ENCODE measurements around the gene FOXO3. TPM values are rescaled to one million over a fixed set of nuclear protein-coding genes. Genes with fewer than 3 reads are reported as not detected.

FOXO3 gene
- total RNA-seq, 1 donor from 2014 or later: 13.7 TPM

DNA sequence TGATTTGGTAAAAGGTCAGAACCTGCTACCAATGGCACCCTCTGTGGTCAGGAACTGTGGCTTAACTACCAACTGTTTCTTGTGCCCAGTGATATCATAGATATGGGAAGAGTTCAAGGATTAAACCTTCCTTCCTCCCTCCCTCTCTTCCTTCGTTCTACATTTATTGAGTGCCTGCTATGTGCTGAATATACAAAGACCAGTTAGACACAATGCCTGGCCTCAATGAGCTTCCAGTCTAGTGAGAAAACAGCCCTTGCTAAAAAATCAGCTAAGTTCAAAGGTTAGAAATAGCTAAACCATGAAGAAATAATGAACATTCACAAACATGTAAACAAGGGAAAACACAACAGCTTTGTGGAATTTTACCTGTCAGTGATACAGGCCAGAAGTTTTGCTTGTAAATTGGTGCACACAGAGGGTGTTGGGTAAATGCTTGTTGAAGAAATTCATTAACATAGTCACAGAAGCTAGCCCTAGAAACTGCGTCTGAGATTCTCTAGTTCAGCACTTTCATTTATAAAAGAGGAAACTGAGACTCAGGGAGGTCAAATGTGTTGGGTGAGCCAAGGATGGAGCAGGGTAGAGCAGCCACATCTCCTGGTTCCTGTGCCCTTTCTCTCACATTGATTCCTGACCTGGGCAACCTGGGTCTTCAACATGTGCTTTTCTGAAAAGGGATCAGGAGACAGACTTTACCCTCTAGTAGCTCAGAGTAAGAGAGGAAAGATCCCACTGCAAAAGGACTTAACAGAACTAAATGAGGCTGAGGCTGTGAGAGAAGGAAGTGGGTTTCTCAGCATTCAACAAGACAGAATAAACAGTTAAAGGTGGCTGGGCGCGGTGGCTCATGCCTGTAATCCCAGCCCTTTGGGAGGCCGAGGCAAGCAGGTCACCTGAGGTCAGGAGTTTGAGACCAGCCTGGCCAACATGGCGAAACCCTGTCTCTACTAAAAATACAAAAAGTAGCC lies 14.4 kb upstream of the FOXO3 start:
- Histone ChIP-seq H3K4me2 (no peak overlapping the region), H3F3A (ENCODE audit: low read depth) (no peaks in the 10 kb centered on the region), H2AFZ (replicated peaks) (no peak overlapping the region), H4K20me1 (ENCODE audit: low read depth) (no peaks in the 10 kb centered on the region), H3K9ac (no peak overlapping the region), H3K4me1 (no peaks in the 10 kb centered on the region), H3K27ac (no peak overlapping the region), H3K4me3 (no peak overlapping the region), H3K79me2 (ENCODE audit: low read depth) (no peaks in the 10 kb centered on the region), H3K36me3 (no peaks in the 10 kb centered on the region), H3K9me3 (ENCODE audit: low read depth) (no peaks in the 10 kb centered on the region), H3K27me3 (no peaks in the 10 kb centered on the region)
- TF ChIP-seq EZH2phosphoT487 (IDR thresholded peaks at IDR 0.05) (no peak), EZH2 (IDR thresholded peaks at IDR 0.05) (no peak)
- TF ChIP-seq, protein P1, sequence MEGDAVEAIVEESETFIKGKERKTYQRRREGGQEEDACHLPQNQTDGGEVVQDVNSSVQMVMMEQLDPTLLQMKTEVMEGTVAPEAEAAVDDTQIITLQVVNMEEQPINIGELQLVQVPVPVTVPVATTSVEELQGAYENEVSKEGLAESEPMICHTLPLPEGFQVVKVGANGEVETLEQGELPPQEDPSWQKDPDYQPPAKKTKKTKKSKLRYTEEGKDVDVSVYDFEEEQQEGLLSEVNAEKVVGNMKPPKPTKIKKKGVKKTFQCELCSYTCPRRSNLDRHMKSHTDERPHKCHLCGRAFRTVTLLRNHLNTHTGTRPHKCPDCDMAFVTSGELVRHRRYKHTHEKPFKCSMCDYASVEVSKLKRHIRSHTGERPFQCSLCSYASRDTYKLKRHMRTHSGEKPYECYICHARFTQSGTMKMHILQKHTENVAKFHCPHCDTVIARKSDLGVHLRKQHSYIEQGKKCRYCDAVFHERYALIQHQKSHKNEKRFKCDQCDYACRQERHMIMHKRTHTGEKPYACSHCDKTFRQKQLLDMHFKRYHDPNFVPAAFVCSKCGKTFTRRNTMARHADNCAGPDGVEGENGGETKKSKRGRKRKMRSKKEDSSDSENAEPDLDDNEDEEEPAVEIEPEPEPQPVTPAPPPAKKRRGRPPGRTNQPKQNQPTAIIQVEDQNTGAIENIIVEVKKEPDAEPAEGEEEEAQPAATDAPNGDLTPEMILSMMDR (IDR thresholded peaks at IDR 0.05): no peak
- DNase-seq (ENCODE audit: low spot score): no peak
- Mint-ChIP-seq H3K4me1 (no peaks in the 10 kb centered on the region), H3K36me3 (no peaks in the 10 kb centered on the region), H3K27ac (no peak overlapping the region), H3K27me3 (ENCODE audit: insufficient read depth, low read depth) (no peaks in the 10 kb centered on the region), H3K4me3 (no peak overlapping the region), H3K9me3 (no peaks in the 10 kb centered on the region)

DNA sequence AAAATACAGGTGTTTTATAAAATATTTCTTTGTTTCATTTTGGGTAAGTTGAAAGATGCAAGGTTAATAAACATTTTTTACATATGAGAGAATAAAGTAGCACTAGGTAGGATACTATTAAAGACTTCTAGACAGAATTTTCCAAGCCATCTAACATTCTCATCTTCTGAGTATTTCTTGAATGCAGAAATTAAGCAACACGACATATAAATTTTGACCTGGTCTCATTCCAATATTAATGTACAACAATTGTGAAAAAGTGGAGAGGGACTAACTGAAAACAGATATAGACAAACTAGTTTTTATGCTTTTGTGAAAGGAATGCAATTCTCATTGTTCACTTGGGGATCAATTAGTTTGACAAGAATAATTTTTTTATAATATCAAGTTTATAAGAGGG lies 11.5 kb upstream of the FOXO3 start:
- H3K9me3 ChIP-seq (ENCODE audit: low read depth): no peaks in the 10 kb centered on the region

DNA sequence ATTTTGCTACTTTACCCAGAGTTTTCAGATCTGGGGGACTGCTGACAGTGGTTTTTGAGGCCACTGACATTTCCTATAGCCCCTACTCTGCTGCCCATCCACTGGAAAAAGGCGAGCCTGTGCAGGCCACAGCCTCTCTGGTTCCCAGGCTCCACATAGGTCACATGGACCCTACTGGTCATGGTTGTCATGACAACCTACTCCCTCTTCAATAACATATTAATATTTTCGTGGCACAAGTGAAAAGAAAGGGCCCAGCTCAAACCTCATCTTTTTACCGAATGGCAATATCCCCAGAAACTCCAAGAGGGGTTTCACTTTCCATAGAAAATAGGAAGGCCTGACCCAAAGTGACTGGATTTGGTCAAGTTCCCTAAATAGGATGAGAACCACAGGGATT lies 11.0 kb upstream of the FOXO3 start:
- Histone ChIP-seq H3K9me3 (ENCODE audit: low read depth) (no peaks in the 10 kb centered on the region), H3K4me3 (no peak overlapping the region), H3K36me3 (no peaks in the 10 kb centered on the region), H4K20me1 (ENCODE audit: low read depth) (no peaks in the 10 kb centered on the region), H3K4me2 (no peak overlapping the region), H3K4me1 (no peaks in the 10 kb centered on the region), H3K9ac (no peak overlapping the region), H3K27me3 (no peaks in the 10 kb centered on the region), H3K27ac (no peak overlapping the region), H2AFZ (replicated peaks) (no peak overlapping the region), H3K79me2 (ENCODE audit: low read depth) (no peaks in the 10 kb centered on the region), H3F3A (ENCODE audit: low read depth) (no peaks in the 10 kb centered on the region)
- Mint-ChIP-seq H3K36me3 (no peaks in the 10 kb centered on the region), H3K27ac (no peak overlapping the region), H3K4me1 (no peaks in the 10 kb centered on the region), H3K9me3 (no peaks in the 10 kb centered on the region), H3K27me3 (ENCODE audit: insufficient read depth, low read depth) (no peaks in the 10 kb centered on the region), H3K4me3 (no peak overlapping the region)
- no peak for DNase-seq (ENCODE audit: low spot score)
- TF ChIP-seq, protein P1 (IDR thresholded peaks at IDR 0.05): no peak
- TF ChIP-seq EZH2phosphoT487 (IDR thresholded peaks at IDR 0.05) (no peak), EZH2 (IDR thresholded peaks at IDR 0.05) (no peak)

More for the DNA sequence above, 11.5 kb upstream of the FOXO3 start:
- Mint-ChIP-seq H3K4me3 (no peak overlapping the region), H3K4me1 (no peaks in the 10 kb centered on the region), H3K36me3 (no peaks in the 10 kb centered on the region), H3K9me3 (no peaks in the 10 kb centered on the region), H3K27ac (no peak overlapping the region), H3K27me3 (ENCODE audit: insufficient read depth, low read depth) (no peaks in the 10 kb centered on the region)
- Histone ChIP-seq H3K36me3 (no peaks in the 10 kb centered on the region), H3K4me3 (no peak overlapping the region), H3K4me2 (no peak overlapping the region), H3K79me2 (ENCODE audit: low read depth) (no peaks in the 10 kb centered on the region), H3F3A (ENCODE audit: low read depth) (no peaks in the 10 kb centered on the region), H2AFZ (replicated peaks) (no peak overlapping the region), H3K9ac (no peak overlapping the region), H4K20me1 (ENCODE audit: low read depth) (no peaks in the 10 kb centered on the region), H3K27me3 (no peaks in the 10 kb centered on the region), H3K4me1 (no peaks in the 10 kb centered on the region), H3K27ac (no peak overlapping the region)
- TF ChIP-seq EZH2phosphoT487 (IDR thresholded peaks at IDR 0.05) (no peak), EZH2 (IDR thresholded peaks at IDR 0.05) (no peak)
- TF ChIP-seq, protein P1 (IDR thresholded peaks at IDR 0.05): no peak
- DNase-seq (ENCODE audit: low spot score): no peak

All from neural progenitor cell (in vitro differentiated cells).